GOT3 (cell line): Measurements from ENCODE around the gene FGF22.

Experiments
- DNase-seq: peaks from one replicate; lab custom pipeline; 2025; ENCODE audit warnings: mixed read lengths; lab: John Stamatoyannopoulos, UW

FGF22 gene

GRCh38 chr19:643736-644135 is 4.1 kb downstream of the FGF22 start:
- DNase-seq: no peak

GRCh38 chr19:644363-644762 is 4.7 kb downstream of the FGF22 start:
- DNase-seq: no peak

GRCh38 chr19:644789-645188 is 5.1 kb downstream of the FGF22 start:
- no peak for DNase-seq

GRCh38 chr19:645912-646778 is 6.5 kb downstream of the FGF22 start:
- no peak for DNase-seq

GRCh38 chr19:646779-647565 is 7.3 kb downstream of the FGF22 start:
- no peak for DNase-seq

GRCh38 chr19:647566-648284 is 8.0 kb downstream of the FGF22 start:
- DNase-seq: no peak

GRCh38 chr19:648305-648704 is 8.6 kb downstream of the FGF22 start:
- no peak for DNase-seq

- DNase-seq: no peak
Measured at GRCh38 chr19:648904-649801, 9.5 kb downstream of the FGF22 start.

- DNase-seq: no peak
Measured at GRCh38 chr19:650121-650520, 10.4 kb downstream of the FGF22 start.

GRCh38 chr19:651114-651818 is 11.6 kb downstream of the FGF22 start:
- no peak for DNase-seq

- DNase-seq: no peak
Measured at GRCh38 chr19:651991-652390, 12.3 kb downstream of the FGF22 start.

GRCh38 chr19:652467-653389 is 13.0 kb downstream of the FGF22 start:
- DNase-seq: no peak

GRCh38 chr19:653425-653824 is 13.7 kb downstream of the FGF22 start:
- DNase-seq: no peak

- DNase-seq: no peak
Measured at GRCh38 chr19:655691-656090, 16.0 kb downstream of the FGF22 start.

- no peak for DNase-seq
Measured at GRCh38 chr19:656751-657559, 17.3 kb downstream of the FGF22 start.

- no peak for DNase-seq
Measured at GRCh38 chr19:657611-658010, 17.9 kb downstream of the FGF22 start.

- no peak for DNase-seq
Measured at GRCh38 chr19:658059-658839, 18.6 kb downstream of the FGF22 start.
